ENCODE data around the gene EYS.

GRCh38 chr6:64085126-64085525, 1621.9 kb downstream of the EYS start:
- TF ChIP-seq CTCF (IDR thresholded peaks at IDR 0.05): no peak
- no peak for TF ChIP-seq POLR2A (IDR thresholded peaks at IDR 0.05)
- no peak for TF ChIP-seq POLR2AphosphoS5 (IDR thresholded peaks at IDR 0.05)

Measured in breast epithelium (tissue), 3 donors.